Glomerular visceral epithelial cell (primary cell): ENCODE data around the gene FZD7.
A peak's percentile ranks its signal among the peaks of the same experiment; 100 is the strongest.

Source experiments
- DNase-seq: peaks from one replicate; pipeline ENCODE4 v3.0.0-alpha.2; 2016; ENCODE audit errors: extremely low spot score

The FZD7 gene

DNA sequence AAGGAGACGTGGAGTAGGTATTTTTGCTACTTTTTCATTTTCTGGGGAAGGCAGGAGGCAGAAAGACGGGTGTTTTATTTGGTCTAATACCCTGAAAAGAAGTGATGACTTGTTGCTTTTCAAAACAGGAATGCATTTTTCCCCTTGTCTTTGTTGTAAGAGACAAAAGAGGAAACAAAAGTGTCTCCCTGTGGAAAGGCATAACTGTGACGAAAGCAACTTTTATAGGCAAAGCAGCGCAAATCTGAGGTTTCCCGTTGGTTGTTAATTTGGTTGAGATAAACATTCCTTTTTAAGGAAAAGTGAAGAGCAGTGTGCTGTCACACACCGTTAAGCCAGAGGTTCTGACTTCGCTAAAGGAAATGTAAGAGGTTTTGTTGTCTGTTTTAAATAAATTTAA lies 3.4 kb downstream of the FZD7 start:
- DNase-seq = peak; percentile 22

DNA sequence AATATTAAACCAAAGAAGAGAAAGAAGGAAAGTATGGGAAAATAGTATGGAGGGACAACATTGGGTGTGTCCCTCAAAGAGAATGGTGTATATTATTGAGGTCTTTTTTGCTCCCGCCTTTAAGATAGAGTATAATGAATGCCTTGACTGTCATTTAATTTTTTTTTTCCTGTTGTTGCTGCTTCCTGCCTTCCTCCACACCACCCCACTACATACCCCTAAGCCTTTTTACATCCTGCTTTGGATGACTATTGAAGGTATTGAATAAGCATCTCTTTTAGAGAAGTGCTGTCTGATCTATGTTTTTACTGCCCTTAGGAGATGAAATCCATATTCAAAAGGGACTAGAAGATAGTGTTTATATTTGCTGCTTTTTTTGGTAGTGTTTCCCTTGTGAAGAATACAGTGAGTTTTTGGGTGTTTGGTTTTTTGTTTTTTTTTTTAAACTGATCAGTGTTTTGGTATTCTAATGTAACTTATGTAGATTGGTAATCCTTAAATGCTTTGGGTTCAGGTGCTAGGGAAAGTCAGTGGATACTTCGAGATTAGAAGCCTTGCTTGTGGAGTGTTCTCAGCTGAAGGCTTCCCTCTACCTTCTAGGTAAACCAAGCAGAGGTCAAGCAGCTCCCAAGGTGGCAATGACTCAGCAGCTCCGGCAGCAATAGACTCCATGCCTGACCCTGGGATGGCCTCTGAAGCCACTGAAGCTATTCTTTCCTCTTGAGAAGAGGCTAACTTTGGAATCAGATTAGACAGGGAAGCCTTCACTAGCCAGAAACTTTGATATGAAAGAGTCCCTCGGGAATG lies 5.0 kb downstream of the FZD7 start:
- DNase-seq = peak; percentile 66

DNA sequence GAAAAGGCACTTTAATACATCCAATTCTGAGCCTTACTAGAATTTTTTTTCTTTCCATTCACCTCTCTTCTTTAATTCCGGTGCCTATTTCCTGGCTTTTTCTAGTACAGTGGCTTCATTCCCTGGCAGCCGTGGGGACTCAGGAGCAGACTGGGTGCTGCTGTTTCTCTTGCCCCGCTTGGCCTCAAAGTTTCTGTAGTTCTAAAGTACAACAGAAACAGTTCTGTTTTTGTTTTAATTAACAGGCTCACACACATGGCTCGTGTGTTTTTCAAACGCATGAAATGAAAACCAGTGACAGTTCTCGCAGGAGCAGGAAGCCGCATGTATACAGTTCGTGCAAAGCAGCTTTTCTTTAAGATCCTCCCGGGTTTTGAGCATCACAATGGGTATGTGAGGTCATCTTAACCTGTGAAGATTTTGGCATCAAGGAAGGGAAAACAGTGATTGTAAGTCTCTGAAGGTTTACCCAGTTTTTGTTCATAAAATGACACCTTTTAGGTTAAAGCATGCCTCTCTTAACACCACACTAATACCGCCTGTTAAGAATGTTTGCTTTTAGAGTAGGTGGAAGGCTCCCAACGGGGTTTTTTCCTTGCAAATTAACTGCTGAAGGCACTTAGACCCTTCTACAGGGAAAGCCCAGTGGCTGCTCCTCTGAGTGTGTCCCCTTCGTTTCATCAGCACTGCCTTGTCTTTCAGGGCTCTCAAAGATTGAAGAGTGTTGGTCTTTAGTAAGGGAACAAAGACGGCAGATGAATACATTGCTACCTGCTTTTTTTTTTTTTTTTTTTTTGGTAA lies 5.8 kb downstream of the FZD7 start:
- no peak for DNase-seq

DNA sequence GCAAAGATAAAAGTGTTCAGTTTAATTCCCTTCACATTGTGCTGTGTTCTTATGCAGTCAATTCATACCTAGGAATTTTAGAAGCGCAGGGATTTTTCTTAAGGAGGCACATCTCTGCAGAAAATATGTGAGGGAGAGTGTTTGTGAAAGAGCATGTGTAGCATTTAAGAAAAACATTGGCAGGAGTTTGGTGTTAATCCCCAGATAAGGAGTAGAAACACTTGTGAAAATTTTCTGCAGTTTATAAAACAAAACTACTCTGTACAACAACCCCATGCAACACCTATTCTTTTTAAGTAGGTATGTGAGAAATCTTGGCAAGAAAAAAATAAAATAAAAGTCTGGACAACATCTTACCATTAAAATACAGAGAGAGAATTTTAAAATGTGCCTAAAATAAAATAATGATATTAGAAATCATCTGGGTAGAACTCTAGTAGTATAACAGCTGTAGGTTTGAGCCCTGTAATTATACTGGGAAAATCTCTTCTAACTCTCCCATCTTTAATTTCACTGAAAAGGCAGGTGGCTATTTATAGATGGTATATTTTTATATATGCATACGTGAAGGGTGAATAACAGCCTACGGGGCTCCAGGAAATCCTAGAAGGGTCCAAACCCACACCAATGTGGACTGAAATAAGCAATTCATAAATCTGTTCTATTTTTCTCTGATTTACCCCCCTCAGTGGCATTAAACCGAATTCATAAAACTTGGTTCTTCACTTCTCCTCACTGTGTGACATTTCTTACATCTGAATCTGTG lies 6.6 kb downstream of the FZD7 start:
- DNase-seq = no peak

DNA sequence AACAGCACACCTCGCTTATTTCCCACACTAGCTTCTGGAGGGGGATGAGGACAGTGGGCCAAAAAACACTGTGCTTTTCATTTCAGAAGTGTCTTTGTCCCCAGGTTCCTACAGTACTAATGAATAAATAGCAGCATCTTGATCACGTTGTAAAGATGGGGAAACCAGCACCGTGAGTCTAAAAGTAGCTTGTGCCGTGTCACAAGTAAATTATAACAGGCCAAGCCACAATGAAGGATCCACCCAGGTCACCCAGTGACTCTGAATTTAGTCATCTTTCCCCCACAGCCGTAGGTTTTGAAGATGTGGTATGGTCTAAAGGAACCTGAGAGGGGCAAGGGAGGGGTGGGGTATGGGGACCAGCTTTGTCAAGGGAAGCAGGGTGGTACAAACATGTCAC lies 8.8 kb downstream of the FZD7 start:
- no peak for DNase-seq

DNA sequence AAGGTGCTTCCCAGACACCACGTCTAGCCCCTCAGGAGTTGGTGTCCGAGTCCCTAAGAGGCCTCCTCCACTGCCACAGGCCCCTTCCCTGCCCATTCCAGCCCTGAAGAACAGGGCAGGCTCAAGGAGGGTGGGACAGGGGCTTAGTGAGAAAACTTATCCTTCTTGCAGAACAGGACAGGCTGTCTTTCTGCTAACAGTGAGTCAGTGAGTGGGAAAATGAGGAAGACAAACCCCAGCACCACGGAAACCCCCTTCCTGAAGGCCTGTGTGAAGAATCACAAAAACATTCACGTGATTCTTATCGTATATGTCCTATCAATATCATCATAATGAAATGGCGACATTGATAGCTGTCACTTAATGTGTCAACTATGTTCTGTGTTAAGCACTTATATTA lies 9.8 kb downstream of the FZD7 start:
- no peak for DNase-seq

DNA sequence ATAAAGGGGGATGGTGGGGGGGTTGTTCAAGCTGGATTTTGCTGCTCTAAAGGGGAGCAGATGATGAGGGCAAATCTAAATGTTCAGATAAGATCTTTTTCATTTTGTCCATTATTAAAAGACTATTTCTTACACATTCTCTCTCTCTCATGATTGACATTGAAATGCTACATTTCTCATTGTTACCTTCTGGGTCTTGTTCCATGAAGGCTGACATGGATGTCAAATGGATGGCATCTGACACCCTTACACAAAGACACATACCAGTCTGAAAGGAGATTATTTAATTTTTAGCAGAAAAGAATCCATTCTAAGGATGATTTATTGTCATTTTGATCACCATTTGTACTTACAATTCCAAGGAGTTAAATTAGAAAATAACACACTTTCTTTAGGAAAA lies 11.1 kb downstream of the FZD7 start:
- DNase-seq = no peak

DNA sequence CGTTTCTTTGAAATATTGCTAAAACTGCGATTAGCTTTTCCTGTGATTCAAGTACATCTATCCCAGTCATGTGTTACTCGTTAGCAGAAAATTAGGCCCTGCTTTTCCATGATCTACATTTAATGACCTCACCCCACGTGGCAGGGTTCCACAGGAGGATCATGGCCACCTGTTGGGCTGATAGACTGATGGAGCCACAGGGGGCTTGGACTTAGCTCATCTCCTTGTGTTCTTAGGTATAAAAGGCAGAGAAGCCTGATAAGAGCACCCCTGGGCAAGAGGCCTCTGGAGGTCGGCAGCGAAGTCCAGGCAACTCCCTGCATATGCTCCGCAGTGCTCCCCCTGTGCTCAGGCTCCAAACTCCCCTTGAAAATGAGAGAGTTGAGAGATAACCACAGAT lies 12.9 kb downstream of the FZD7 start:
- DNase-seq = no peak

DNA sequence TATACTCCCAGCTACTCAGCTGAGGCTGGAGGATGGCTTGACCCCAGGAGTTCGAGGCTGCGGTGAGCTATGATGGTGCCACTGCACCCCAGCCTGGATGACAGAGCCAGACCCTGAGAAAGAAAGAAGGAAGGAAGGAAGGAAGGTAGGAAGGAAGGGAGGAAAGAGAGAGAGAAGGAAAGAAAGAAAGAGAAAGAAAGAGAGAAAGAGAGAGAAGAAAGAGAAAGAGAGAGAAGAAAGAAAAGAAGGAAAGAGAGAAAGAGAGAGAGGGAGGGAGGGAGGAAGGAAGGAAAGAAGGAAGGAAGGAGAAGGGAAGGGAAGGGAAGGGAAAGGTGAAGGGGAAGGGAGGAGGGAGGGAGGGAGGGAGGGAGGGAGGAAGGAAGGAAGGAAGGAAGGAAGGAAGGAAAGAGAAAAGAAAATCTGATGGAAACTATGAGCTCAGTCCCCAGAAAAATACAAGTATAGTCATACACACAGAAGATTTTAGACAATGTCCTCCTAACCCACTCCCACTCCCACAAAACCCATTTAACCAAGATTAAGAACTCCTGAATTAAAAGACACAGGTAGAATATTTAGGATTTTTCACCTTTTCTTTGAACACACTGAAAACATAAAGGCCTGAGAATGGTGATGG lies 15.6 kb downstream of the FZD7 start:
- DNase-seq = no peak

DNA sequence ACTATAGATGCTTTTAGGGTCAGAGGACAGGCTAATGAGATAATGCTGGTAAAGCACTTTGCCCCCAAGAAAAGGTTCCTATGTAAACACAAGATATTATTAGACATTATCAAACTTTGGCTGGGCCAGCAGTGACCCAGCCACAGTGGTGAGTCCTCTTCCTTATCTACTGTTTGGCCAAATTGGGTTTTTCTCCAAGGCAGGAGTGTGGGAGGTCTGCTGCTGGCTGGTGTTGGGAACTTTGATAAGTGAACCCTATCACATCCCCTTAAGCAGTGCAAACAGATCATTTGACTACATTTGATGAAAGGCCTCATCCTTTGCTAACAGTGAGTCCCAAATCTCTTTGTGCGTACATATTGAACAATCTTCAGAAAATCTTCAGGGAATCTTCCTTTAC lies 16.2 kb downstream of the FZD7 start:
- DNase-seq = no peak

DNA sequence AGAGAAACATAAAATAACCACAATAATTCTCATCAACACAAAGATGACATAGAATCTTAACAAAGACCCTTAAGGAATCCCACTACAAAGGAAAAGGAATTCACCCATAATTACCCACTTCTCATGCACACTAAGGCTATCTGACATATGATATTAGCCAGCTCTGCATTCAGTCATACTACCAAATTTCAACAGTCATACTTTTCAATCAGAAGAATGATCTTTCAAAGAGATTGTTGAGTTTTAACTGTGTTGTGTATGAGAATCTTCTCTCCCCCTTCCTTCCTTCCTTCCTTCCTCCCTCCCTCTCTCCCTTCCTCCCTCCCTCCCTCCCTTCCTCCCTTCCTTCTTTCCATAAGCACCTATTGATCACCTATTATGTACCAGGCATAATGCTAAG lies 17.0 kb downstream of the FZD7 start:
- no peak for DNase-seq

DNA sequence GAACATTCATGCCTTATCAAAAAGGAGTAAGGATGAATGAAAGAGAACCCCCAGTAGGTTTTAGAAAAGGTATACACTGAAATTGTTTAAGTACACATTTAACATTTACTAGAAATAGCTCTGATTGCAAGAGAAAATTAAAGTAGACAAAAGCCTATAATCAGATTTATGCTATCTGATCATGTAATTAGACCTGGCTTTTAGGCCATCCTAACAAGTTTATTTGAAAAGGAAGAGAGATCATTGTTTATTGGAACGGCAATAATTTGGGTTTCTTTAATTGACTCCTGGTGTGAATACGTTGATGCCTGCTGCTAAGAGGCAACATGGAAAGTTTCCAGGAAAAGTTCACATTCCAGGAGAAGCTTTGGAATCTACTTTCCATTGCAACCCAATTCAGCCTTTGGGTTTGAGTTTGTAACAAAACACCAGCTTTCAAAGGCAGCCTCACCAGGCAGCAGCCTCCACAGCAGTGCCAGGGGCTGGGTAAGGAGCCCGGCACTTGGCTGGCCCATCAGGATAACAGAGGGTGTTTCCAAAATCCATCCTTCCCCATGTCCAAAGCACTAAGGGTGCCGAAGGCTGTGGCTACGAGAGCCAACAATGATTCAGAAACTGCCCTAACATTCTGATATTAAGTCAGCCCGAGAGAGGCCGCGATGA lies 18.0 kb downstream of the FZD7 start:
- DNase-seq = no peak

DNA sequence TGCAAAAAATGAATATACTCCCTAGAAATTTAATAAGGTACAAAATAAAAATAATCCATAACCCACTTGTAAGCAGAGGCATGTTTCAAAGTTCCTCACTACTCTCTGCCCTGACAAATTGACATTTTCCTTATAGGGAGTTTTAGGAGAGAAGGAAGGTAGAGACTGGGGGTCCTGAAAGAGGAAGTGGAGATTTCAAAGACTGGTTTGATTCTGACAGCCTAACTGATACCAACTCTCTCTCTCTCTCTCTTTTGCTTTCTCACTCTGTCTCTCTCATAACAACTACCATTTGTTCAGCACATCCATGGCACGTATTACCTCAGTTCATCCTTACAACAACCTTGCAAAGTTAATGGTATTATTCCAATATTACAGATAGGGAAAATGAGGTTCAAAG lies 18.6 kb downstream of the FZD7 start:
- DNase-seq = no peak

DNA sequence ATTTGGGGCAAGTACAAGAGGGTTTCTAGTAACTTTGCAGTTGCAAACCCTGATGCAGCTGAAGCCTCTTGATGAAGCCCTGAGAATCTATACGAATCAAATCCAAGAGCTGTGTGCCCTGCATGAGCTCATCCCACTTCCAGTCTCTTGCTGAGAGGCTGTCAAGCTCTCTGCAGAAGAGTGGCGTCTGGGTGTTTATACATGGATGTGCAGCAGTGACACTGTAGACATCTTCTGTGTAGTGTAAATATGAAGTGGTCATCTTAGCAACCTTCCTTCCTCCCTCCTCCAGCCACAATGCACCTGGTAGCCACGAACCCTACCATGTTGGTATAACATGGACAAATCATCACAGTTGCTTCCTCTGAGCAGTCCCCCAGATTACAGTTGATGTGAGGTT lies 21.0 kb downstream of the FZD7 start:
- DNase-seq = no peak

DNA sequence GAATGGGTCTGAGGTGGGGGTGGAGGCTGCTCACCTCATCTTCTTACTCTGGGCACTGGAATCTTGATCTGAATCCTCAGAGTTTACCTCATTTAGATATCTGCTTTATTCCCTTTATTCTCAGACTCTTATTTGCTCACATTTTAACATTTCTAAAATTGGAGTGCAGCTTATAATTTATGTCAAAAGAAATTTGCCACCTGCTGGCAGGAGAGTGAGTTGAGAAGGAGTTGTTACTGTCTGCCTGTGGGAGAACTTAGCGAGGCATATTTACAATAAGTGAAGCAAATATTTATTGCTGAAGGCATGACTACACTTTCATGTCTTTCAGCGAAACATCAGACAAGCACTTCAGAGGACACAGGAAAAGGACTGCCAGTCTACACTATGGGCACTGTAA lies 23.0 kb downstream of the FZD7 start:
- DNase-seq = no peak

DNA sequence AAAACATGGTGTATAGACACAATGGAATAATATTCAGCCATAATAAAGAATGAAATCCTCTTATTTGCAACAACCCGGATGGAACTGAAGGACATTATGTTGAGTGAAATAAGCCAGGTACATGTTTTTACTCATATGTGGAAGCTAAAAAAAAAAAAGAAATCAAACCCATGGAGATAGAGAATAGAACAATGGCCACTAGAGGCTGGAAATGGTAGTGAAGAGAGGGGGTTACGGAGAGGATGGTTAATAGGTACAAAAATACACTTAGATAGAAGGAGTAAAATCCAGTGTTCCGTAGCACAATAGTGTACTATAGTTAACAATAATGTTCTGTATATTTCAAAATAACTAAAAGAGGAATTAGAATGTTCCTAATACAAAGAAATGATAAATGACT lies 26.6 kb downstream of the FZD7 start:
- DNase-seq = no peak

DNA sequence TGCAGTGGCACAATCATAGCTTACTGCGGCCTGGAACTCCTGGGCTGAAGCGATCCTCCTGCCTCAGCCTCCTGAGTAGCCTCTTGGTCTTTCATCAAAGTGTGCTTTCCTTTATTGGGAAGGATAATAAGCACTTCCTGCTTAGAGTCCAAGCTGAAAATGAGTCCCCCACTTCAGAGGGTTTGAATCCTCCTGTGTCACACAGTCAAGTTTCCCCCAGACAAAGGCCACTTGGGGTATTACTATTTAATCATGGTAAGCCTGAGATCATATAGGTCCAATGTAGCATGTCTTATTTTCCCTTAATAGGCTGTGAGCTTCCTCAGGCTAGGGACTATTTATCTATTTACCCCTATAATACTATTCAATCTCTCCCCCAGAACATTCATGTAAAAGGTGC lies 28.0 kb downstream of the FZD7 start:
- DNase-seq = no peak

DNA sequence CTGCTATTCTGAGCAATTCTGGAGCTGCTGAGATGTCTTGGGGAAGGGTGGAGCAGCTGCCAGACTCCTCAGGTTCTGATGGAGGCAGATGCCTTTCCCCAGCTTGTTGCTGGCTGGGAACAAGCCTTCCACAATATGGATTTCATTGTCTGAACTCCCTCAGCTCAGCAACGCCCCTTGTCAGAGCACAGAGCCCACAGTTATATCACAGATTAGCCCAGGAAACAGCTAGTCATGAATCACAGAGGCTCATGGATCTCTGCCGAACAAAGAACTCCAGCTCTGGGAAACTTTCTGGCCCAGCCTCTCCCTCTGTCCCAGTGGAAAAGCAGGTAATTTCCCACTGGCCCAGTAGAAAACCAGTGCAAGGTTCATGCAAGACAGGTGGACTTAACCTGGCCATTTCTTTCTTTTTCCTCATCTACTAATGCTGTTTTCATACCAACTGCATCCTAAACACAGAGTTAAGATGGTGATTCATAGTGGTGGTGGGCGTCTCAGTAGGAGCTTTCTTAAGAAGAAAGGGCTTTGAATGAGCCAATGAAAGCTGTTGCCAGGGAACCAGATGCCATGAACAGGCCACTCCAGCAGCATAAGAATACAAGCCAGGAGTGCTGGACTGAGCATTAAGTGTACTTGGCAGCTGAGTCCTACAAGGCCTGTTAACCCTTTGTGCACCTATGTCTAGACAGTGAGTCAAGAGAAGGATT lies 30.7 kb downstream of the FZD7 start:
- peak; percentile 44 for DNase-seq

DNA sequence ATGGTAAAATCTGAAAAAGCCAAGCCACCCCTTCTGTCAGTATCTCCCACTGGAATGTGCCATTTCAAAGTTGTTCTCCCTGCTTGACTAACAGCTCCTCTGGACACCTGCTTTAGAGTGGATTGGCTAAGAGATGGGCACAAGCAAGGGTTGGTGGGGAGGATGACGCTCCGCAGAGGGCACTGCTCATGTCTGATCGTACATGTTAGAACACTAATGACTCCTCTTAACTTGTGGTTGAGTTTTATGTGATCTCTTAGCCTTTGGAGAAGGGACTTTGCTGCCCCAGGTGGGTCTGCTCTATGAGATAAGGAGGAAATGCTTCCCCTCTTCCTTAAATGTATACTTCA lies 31.2 kb downstream of the FZD7 start:
- DNase-seq = no peak

DNA sequence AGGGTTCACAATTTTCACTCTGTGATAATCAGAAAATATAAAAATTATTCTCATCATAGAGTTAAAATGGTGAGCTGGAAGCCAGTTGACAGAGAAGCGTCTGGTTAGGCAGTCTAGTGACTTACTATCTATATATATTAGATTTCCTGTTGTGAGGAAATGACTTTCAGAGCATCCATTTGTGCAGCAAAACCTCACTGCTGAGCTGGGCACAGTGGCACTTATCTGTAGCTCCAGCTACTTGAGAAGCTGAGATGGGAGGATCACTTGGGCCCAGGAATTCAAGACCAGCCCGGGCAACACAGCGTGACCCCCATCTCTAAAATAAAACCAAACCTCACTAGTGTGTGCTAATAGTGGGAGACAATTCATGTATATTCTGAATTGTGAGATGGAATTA lies 32.2 kb downstream of the FZD7 start:
- DNase-seq = no peak

DNA sequence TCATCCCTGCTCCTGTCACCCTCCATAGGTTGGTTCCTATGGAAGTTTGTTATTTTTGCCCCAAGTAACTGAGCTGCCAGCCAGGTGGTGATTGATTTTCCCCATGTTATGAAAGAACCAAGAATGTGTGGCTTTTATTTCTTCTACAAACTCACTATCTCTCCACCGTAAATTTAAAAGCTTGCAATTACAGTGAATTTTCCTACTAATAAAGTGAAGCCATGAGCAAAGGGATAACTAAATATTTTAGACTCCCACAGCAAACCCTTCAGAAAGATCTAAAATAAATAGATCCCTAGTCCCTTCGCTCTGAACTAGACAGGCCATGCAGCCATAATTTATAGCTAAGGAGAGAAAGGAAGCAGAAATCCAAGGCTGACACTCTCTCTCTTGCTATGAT lies 33.2 kb downstream of the FZD7 start:
- no peak for DNase-seq
